GM19351 (cell line): ENCODE measurements around the gene UCP3.
A peak's percentile ranks its signal among the peaks of the same experiment; 100 is the strongest.

ENCODE experiments used
- ATAC-seq: cut with Tn5 transposase; IDR thresholded peaks from one replicate; pipeline ENCODE4 v1.9.1; 2021; ENCODE audit warnings: mild to moderate bottlenecking, moderate library complexity; ENCODE audit not compliant: unreplicated experiment

The UCP3 gene

DNA sequence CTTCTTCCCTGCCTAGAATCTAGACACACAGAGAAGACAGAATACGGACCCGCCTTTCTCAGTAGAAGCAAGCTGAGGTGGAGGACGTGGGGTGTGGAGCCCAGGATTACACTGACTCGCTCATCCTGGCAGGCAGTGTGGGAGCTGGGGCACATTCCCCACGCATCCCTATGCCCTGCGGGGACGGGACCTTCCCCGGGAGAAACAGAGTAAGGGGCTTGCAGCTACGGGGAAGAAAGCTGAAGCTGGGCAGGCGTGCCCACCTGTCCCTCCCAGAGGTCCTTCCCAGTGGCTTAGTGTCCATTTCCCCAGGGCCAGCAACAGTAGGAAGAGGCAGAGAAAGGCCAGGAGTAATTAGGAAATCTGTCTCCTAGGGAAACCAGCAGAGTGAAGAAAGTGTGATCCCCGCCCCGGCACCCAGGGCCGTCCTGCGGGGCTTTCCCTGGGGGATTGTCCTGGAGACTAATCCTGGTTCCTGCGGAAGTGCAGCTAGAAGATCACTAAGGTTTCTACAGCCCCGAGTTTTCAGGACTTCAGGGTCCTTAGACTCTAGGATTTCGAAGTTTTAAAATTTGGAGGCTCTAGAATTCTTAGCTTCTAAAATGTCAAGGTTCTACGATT lies 50.3 kb downstream of the UCP3 start:
- no peak for ATAC-seq

DNA sequence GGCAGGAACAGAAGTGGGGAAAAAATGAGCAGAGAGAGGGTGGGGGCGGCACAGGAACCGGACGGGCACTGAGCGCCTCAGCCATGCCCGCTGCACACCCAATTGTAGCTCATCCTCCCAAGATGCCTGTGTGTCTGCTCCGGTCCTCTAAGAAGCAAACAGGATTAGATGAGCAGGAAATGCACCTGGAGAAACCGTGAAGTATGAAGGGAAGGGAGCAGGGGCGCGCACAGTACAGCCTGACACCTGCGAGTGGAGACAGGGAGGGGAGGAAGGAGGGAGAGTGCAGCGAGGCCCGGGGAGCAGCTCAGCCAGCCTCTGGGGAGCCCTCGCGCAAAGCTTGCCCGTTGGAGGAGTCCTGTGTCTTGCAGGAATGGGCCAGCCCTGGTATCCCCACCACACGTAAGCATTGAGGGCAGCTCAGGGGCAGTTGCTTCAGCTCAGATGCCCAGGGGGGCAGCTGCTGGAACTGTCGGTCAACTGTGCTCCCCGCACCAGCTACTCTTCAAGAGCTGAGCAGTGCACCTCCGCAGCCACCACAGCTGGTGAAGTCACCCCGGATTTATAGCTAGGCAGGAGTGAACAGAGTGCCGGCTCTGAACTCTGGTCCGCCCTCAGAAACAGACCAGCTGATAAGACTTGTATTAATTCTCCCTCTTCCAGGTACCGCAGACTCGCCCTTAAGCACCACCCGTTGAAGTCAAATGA lies 51.1 kb downstream of the UCP3 start:
- ATAC-seq = no peak

DNA sequence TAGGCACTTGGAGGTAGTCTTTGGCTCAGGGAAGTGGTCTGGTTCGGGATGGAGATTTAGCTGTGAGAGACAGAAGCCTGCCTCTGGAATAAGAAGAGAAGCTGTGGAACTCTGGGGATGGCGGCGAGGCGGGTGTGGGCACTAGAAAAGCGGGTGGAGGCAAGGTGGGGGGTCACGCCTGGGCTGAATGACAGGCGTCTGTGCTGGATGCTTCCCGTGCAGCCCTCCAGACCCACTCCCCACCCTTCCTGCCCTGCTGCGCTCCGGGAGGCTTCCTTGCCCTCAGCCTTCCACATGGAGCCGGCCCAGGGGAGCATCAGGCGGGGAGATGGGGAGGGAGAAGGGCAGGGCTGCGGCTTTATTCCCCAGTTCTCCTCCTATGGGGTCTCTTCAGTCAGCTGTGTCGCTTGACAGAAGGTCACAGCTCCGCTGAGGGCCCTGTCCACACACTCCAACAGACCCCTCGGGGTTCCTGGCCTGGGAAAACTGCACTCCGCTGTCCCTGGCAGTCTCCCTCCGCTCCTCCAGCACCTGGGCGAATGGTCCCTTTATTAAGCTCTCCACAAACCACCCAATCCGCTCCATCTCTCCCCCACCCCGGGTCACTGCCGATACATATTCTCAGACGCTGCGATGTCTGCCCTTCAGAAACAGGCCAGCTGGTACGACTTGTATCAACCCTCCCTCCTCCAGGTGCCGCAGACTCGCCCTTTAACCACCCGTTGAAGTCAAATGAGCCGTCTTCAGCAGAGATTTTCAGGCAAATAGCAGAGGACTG lies 51.8 kb downstream of the UCP3 start:
- ATAC-seq = no peak

DNA sequence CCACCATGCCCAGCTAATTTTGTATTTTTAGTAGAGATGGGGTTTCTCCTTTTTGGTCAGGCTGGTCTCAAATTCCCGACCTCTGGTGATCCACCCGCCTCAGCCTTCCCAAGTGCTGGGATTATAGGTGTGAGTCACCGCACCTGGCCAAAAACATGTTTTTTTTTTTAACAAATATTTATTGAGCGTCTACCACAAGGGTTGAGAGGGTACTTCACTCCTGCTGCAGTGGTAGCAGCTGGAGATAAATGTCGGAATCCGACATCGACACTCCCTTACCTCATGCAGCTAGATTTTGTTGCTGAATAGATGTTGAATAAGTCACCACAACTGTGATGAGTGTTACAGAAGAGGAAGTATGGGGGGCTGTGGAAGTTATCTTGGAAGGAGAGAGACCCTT lies 57.1 kb downstream of the UCP3 start:
- ATAC-seq = no peak

DNA sequence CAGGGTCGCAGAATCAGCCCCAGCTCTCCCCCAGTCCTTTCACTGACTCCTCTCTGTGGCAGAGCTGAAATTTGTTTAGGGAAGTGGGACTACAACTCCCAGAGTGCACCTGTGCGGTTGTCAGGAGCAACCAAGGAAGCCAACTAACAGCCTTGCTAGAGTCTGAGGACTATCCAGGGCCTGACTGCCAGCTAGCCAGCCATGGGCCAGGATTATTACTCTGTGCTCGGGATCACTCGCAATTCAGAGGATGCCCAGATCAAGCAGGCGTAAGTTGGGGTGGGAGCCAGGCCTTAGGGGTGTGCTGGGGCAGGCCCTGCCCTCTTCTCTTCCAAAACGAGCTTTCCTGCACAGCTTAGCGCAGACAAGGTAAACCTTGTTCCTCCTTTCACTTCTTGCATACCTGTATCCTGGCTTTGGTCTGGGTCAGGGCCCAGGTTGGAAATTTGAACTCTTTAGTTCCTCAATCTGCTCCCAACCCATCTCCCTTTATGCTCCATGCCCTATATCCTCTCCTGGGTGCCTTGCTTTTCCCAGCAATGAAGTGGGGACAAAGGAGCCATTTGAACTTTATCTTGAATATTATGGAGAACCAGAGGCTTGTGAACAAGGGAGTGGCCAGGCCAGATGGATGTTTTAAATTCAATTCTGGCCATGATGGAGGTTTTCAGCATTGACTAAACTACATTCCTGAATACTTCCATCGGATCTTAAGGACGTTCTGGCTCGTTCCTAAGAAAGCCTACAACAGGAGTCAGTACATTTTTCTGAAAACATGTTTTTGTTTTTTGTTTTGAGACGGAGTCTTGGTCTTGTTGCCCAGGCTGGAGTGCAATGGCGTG lies 57.8 kb downstream of the UCP3 start, which contains the start of gene DNAJB13:
Gene DNAJB13 (plus strand): TSS at position 158 of the 842 bp plus-strand sequence. CDS start 44 bp downstream, at position 202.
- peak; percentile 83 for ATAC-seq
